Measurements from ENCODE around the gene GSTT4.
"Not testable (repeated sequence)": the region's sequence is repeated elsewhere in the genome, so short reads cannot be mapped to it uniquely, and the experiment has no call there.

GSTT4 gene

DNA sequence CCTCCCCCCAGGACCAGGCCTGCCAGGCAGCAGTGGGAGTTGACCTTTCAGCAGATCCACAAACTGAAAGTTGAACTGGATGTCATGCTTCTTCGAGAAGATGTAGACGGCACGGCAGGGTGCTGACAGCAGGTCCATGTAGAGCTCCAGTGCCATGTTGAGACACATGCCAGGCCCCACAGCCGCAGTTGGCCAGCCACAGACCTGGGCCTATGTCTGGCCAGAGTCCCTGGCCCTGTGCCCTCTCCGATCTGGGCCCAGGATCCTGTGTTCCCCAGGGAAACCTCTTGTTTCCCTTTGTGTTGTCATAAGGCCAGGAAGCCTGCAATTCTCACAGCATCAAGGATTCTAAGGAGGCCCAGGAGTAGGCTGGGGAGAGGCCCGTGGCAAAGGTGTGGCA is at the start of gene GSTT4:
GSTT4 (minus strand) TSS at position 253 of the 400 bp plus-strand sequence; CDS start at position 156, 97 bp downstream.
- no peak for DNase-seq (ENCODE audit: low spot score)

DNA sequence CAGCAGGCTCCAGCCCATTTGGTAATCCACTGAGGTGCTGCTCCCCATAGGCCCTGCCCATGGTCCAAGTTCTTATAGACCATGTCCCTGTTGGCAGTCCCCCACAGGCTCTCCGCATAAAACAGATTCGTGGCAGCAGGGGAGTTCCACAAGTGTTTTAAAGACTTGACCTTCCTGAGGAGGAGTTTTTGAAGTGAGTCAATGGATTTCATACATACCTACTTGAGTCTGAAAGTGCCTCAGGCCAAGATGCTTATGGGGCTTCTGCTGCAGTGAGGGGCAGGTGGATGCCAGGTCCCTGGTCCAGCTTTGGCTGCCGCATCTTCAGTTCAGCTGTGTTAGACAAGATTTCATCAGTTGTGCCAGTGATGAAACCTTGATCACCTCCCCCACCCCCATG is 49.1 kb upstream of the GSTT4 start:
- no peak for DNase-seq (ENCODE audit: low spot score)

DNA sequence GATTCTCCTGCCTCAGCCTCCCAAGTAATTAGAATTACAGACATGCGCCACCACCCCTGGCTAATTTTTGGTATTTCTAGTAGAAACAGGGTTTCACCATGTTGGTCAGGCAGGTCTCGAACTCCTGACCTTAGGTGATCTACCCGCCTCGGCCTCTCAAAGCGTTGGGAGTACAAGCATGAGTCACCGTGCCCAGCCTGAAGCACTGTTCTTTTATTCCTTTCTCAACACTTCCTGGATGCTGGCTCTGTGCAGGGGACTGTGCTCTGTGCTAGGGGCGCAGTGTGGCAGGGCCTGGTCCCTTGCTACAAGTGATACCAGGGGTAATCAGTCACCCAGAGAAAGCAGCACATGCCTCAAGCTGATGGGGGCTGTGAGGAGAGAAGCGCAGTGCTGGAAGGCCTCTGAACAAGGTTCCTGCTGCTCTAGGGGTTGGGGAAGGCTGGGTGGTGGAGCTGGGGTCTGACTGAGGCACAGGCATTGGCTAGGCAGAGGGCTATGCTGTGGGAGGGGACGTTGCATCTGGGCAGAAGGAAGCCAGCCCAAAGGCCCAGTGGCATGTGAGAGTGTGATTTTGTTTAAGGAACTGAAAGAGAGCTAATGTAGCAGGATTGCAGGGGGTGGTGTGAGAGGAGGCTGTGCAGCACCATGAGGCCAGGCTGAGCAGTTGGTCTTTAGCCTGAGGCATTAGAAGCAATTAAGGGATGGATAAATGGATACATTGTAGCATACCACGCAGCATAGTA is 48.4 kb upstream of the GSTT4 start:
- no peak for DNase-seq (ENCODE audit: low spot score)

DNA sequence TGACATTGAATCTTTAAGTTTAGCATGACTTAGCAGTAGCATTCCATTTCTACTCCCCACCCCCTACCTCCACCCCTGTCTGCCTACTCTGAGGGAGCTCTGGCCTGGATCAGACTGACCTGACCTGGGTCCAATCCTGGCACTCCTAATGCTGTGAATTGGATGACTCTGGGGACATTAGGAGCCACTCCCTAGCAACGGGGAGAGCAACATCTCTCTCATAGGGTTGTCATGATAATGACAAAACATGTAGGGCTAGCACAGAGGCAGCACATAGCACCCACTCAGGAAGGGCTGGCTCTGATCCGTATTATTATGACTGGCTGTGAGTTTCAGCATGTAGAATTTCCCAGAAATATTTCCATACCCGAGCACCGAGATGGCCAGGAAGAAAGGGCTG is 46.3 kb upstream of the GSTT4 start:
- no peak for DNase-seq (ENCODE audit: low spot score)

- no peak for DNase-seq (ENCODE audit: low spot score)
Observed at GRCh38 chr22:24051028-24051427, 45.8 kb upstream of the GSTT4 start.

- DNase-seq (ENCODE audit: low spot score): no peak
Observed at GRCh38 chr22:24049978-24050377, 44.7 kb upstream of the GSTT4 start.

DNA sequence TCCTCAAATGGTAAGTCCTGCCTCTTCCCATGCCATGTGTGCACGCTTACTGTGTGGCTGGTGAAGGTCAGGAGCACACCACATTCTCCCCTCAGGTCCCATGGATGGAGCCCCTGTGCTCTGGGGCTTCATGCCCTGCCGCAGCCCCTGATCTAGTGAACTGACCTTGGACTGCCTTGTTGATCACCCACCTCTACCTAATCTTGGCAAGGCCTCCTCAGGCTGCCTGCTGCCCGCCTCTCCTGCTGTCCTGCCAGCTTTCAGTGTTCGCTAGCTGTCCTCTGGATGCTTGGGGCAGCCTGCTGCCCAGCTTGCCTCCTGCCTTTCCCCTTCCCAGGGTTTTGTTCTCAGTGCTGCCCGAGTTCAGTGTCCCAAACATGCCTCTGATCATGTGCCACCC is 44.0 kb upstream of the GSTT4 start:
- DNase-seq (ENCODE audit: low spot score): no peak

DNA sequence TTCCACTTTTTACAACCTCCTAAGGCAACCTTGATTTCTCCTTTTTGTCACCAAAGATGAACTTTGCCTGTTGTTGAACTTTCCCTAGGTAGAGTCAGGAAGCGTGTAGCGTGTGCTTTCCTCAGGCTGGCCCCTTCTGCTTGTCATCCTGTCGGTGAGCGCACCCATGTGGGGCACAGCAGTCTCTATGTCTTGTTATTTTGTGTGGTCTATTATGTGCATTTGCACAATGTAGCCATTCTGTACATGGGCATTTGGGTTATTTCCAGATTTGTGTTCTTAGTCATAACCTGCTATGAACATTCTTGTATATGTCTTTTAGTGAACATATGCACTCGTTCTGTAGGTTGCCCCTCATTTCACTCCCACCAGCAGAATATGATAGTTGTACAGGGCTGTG is 40.8 kb upstream of the GSTT4 start:
- no peak for DNase-seq (ENCODE audit: low spot score)

DNA sequence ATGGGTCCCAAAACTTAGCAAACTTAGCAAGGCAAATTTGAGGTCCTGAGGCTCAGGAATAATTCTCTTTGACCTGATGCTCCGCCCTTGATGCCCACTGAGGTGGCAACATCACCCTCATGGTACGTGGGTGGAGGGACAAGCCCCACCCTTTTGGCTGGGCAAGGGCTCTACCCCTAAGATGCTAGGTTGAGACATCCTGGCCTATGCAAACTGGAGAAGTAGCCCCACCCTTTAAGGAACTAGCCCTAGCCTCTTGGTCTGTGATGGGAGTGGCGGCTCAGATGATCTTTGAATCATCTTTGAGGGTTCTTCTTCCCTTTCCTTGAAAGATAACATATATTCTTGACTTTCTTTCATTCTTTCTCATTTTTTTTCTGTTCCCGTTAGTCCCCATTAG is 38.7 kb upstream of the GSTT4 start:
- DNase-seq (ENCODE audit: low spot score): no peak

GRCh38 chr22:24043465-24043864 is 38.2 kb upstream of the GSTT4 start:
- DNase-seq (ENCODE audit: low spot score): not testable (repeated sequence)

GRCh38 chr22:24040946-24041345 is 35.7 kb upstream of the GSTT4 start:
- no peak for DNase-seq (ENCODE audit: low spot score)

DNA sequence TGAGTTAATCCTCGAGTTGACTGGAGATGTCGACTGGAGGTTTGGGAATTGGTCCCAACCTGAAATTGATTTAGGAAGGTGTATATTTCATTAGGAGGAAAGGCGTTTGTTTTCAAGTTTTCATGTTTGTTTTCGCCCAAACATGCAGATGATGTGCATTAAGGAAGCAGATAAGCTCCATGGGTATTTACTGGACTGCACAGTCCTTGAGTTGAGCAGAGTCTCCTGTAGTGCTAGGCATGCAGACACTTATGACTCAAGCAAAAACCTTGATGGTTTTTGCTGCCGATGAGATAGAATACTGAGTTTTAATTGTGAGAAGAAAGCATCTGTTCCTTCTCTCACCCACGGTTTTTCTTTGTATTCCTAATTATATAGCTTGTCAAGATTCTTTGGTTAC is 33.8 kb upstream of the GSTT4 start:
- no peak for DNase-seq (ENCODE audit: low spot score)

DNA sequence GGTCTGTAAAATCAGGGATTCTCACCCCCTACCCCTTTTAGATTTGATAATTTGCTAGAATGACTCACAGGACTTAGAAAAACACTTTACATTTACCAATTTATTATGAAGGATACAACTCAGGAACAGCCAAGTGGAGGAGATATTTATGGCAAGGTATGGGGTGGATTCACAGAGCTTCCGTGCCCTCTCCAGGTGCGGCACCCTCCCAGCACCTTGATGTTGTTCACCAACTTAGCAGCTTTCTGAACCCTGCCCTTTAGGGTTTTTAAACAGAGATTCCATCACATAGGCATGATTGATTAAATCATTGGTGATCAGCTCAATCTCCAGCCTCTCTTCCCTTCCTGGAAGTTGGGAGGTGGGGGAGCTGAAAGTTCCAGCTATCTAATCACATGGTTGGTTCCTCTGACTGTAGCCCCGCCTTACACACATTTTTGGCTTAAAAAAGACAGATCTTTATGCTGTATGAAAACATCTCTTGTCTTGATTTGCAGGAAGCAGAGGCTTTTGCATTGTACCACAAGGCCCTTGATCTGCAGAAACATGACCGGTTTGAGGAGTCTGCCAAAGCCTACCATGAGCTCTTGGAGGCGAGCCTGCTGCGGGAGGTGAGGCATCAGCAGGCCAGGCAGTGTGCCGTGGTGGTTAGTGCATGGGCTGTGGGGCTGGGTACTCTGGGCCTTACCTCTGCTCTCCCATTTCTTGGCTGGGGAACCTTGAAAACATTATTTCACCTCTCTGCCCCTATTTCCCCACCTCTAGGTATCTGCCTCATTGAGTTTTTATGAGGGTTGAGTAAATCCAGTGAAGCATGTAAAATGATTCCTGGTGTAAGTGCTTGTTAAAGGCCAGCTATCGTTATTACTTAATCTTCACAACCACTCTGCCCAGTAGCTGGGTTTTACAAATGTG is 32.9 kb upstream of the GSTT4 start:
- DNase-seq (ENCODE audit: low spot score): no peak

GRCh38 chr22:24035296-24035695 is 30.0 kb upstream of the GSTT4 start:
- DNase-seq (ENCODE audit: low spot score): no peak

DNA sequence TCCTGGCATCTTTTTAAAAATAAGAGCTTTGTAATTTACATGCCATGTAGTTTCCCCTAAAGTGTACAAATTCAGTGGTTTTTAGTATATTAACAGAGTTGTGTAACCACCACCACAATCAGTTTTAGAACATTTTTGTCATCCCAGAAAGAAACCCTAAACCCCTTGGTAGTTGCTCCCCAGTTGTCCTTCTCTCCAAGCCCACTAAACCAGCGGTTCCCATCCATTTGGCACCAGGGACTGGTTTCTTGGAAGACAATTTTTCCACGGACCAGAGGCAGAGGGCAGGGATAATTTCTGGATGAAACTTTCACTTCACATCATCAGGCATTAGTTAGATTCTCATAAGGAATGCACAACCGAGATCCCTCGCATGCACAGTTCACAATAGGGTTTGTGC is 28.5 kb upstream of the GSTT4 start:
- DNase-seq (ENCODE audit: low spot score): no peak

DNA sequence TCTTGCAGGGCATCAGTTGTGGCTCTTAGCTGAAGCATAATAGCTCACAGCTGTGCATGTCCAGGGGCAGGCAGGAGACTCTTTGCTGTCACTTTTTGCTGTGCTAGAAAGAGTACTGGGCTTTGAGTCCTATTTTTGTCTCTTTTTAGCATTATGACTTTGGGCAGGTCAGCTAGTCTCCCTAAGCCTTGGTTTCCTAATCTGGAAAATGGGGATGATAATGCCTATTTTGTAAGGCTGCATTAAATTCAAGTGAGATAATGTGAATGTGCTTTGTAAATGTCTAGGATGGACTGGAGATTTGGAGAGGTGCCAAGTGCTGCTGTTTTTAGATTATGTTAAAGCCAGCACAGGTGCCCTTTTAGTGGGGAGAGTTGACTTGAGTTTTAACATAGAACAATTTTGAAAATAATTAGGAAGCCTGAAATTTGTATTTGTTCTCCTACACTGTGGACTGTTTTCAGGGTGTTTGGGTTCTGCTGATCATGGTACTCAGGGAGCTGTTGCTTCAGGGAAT is 25.0 kb upstream of the GSTT4 start:
- no peak for DNase-seq (ENCODE audit: low spot score)

GRCh38 chr22:24029304-24029703 is 24.1 kb upstream of the GSTT4 start:
- DNase-seq (ENCODE audit: low spot score): no peak

- no peak for DNase-seq (ENCODE audit: low spot score)
Observed at GRCh38 chr22:24028533-24028932, 23.3 kb upstream of the GSTT4 start.

DNA sequence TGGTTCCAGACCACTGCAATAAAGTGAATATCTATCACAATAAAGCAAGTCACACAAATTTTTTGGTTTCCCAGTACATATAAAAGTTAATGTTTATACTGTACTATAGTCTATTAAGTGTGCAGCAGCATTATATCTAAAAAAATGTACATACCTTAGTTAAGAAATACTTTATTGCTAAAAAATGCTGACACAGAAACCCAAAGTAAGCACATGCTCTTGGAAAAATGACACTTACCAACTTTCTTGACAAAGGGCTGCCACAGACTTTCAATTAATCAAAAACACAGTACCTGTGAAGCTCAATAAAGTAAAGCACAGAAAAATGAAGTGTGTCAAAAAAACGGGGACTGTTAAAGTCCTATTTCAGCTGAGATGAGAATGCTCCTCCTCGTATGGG is 22.7 kb upstream of the GSTT4 start:
- DNase-seq (ENCODE audit: low spot score): no peak

GRCh38 chr22:24027389-24027975 is 22.2 kb upstream of the GSTT4 start:
- DNase-seq (ENCODE audit: low spot score): no peak

GRCh38 chr22:24026733-24027132 is 21.5 kb upstream of the GSTT4 start:
- no peak for DNase-seq (ENCODE audit: low spot score)

GRCh38 chr22:24026056-24026455 is 20.8 kb upstream of the GSTT4 start:
- no peak for DNase-seq (ENCODE audit: low spot score)

DNA sequence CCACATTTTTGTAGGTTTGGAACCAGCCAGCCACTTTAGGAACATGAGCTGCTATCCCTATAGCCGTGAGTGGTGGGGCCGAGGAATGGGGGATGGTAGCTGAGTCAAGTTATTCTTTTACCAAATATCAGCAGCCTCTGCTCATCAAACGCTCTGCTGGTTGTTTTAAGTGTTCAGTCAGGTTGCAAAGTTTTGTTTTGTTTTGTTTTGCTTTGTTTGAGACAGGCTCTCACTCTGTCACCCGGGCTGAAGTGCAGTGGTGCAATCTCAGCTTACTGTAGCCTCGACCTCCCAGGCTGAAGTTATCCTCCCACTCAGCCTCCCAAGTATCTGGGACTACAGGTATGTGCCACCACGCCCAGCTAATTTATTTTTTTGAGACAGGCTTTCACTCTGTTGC is 20.2 kb upstream of the GSTT4 start:
- no peak for DNase-seq (ENCODE audit: low spot score)

Measured in SW480 (cell line).